GM12865 (cell line): ENCODE results near the gene AIFM2.
A peak's percentile ranks its signal among the peaks of the same experiment; 100 is the strongest.

ENCODE experiments used
- DNase-seq: peaks from one replicate; pipeline ENCODE4 v3.0.0; 2010; ENCODE audit warnings: low read depth
- H3K4me3 ChIP-seq: 2 replicates; pipeline ENCODE4 v1.5.1; 2011; ENCODE audit warnings: mild to moderate bottlenecking, low read depth, low read length, control low read depth
- TF ChIP-seq, protein P1 (sequence below): IDR thresholded peaks from 2 replicates; pipeline ENCODE4 v1.5.1; 2011; ENCODE audit warnings: low read length, control low read depth, low read depth, inconsistent platforms; ENCODE audit not compliant: insufficient read depth; ENCODE audit errors: missing control alignments

The AIFM2 gene

GRCh38 chr10:70118196-70118595 is 14.4 kb downstream of the AIFM2 start:
- no peak overlapping the region for H3K4me3 ChIP-seq
- TF ChIP-seq, protein P1, sequence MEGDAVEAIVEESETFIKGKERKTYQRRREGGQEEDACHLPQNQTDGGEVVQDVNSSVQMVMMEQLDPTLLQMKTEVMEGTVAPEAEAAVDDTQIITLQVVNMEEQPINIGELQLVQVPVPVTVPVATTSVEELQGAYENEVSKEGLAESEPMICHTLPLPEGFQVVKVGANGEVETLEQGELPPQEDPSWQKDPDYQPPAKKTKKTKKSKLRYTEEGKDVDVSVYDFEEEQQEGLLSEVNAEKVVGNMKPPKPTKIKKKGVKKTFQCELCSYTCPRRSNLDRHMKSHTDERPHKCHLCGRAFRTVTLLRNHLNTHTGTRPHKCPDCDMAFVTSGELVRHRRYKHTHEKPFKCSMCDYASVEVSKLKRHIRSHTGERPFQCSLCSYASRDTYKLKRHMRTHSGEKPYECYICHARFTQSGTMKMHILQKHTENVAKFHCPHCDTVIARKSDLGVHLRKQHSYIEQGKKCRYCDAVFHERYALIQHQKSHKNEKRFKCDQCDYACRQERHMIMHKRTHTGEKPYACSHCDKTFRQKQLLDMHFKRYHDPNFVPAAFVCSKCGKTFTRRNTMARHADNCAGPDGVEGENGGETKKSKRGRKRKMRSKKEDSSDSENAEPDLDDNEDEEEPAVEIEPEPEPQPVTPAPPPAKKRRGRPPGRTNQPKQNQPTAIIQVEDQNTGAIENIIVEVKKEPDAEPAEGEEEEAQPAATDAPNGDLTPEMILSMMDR: no peak
- DNase-seq: no peak

DNA sequence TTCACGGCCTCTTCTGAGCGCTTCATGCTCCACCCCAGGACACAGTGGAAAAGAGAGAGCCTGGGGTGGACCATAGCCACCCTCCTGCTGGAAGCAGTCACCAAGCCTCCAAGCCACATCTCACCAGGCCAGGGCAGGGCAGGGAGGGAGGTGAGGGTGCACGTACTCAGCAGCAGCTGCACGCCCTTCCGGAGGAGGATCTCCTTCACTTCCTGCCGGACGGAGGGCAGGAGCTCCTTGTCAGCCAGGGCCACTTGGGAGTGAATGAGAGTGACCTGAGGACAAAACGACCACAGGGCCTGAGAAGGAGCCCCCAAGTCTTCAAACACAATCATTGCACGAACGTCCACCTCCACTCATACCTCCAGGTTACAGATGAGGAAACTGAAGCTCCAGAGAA is 15.0 kb downstream of the AIFM2 start:
- TF ChIP-seq, protein P1: no peak
- no peak overlapping the region for H3K4me3 ChIP-seq
- DNase-seq: no peak

DNA sequence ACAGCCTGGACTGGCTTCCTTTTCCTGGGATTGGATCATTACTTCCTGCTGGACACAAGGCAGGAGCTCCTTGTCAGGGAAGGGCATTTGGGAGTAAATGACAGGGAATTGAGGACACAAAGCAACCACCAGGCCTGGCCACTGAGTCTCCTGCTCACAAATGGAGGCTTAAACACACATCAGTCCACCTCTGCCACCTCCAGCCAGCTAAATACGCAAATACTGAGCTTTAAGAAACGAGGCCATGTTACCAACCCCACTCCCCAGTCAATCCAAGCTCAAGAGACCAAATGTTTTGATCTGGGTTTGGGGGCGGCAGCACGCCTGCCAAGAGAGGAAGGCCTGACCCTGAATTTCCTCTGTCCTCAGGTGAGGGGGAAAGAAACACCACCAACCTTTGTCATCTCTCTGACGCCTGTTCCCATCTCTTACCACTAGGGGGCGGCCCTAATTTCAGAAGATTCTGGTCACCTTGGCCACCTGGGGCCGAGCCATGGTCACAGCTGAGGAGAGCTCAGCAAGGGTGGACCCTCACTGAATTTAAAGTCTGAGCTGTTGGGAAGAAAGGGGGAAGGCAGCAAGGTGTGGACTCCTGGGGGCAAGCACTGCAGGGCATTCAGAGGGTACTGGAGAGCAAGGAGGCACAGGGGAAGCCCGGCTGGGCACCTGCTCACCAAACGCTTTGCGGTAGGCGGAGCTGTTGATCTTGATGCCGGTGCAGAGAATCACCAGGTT is 16.5 kb downstream of the AIFM2 start:
- peak; percentile 59 for DNase-seq
- H3K4me3 ChIP-seq: no peak overlapping the region
- TF ChIP-seq, protein P1: peak; percentile 88

DNA sequence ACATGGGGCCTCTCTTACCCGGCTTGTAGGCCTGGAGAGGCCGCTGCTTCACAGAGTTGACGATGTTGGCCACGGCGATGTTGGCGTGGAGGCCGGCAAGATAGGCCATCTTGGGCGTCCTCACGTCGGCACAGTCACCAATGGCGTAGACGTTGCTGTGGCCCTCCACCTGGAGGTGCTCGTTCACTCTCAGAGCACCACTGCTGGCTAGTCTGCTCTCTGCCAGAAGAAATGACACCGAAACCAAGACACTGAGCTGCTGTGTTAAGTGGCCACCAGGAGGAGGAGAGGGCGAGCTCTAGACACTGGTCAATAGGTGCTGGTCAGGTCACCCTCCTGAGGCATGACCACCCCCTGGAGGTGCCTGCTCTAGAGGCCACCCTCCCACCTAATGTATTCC is 17.7 kb downstream of the AIFM2 start:
- no peak for DNase-seq
- TF ChIP-seq, protein P1: no peak
- H3K4me3 ChIP-seq: no peak overlapping the region

DNA sequence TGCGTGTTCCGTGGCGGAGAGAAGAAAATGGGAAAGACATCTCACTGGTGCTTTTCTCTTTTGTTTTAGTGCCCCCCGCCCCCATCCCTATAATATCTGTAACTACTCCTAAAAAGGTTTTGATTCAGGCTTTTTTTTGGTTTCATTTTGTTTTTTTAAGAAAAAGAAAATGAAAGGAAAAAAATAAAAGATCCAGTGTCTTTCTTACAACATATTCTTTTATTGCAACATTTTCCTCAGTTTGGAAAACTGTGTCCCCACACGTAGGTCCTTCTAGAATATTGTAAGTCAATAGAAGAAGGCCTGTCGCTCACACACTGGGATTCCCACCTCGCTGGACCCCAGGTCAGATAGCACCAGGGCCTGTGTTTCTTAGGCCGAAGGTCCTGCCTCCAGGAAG is 20.6 kb downstream of the AIFM2 start:
- no peak for DNase-seq
- no peak overlapping the region for H3K4me3 ChIP-seq
- TF ChIP-seq, protein P1: no peak

- no peak for DNase-seq
- TF ChIP-seq, protein P1: no peak
- H3K4me3 ChIP-seq: no peak overlapping the region
These were observed 21.1 kb downstream of the AIFM2 start for GRCh38 chr10:70111496-70111895.
